Spleen (tissue), 11 donors: ENCODE data around the gene MIA3. TPM values are rescaled to one million over a fixed set of nuclear protein-coding genes. Genes with fewer than 3 reads are reported as not detected.

ENCODE experiments used
- DNase-seq: peaks from one replicate; pipeline ENCODE4 v3.0.0-alpha.2; 2020
- H3K27ac ChIP-seq, 8 donors: fragments of 200-600 bp; sonication (generic) in 7 of 8; 1 replicate in 4 of 8; 2 replicates in 4 of 8; pipeline versions ENCODE4 v1.5.0 to v1.8.0; 2016 to 2021; ENCODE audit warnings: inconsistent platforms in 4 of 8, mild to moderate bottlenecking in 4 of 8, moderate library complexity in 1 of 8
- H3K27me3 ChIP-seq, 7 donors: fragments of 200-600 bp; sonication (generic) in 6 of 7; replicated peaks in 1 of 7; 1 replicate in 4 of 7; 2 replicates in 3 of 7; pipeline versions ENCODE4 v1.5.0 to v1.8.0; 2016 to 2021; ENCODE audit warnings: inconsistent platforms in 3 of 7, mild to moderate bottlenecking in 1 of 7
- H3K36me3 ChIP-seq, 6 donors: fragments of 200-600 bp; sonication (generic) in 5 of 6; 1 replicate in 4 of 6; 2 replicates in 2 of 6; pipeline versions ENCODE4 v1.5.0 to v1.8.0; 2016 to 2021; ENCODE audit warnings: inconsistent platforms in 2 of 6
- H3K4me1 ChIP-seq, 6 donors: fragments of 200-600 bp; sonication (generic) in 5 of 6; 1 replicate in 3 of 6; 2 replicates in 3 of 6; pipeline versions ENCODE4 v1.5.0 to v1.8.0; 2016 to 2021; ENCODE audit warnings: inconsistent platforms in 3 of 6
- H3K4me3 ChIP-seq, 8 donors: fragments of 200-600 bp; sonication (generic) in 7 of 8; 1 replicate in 4 of 8; 2 replicates in 4 of 8; pipeline versions ENCODE4 v1.5.0 to v1.8.0; 2016 to 2021; ENCODE audit warnings: inconsistent platforms in 4 of 8, mild to moderate bottlenecking in 4 of 8, moderate library complexity in 2 of 8
- H3K9me3 ChIP-seq, 8 donors: fragments of 200-600 bp; sonication (generic) in 7 of 8; 1 replicate in 4 of 8; 2 replicates in 4 of 8; pipeline versions ENCODE4 v1.5.0 to v1.8.0; 2016 to 2021; ENCODE audit warnings: inconsistent platforms in 4 of 8
- CTCF ChIP-seq, 11 experiments: fragments of 200-600 bp in 7 of 11; fragments of 450-650 bp in 4 of 11; sonication (generic) in 4 of 11; IDR thresholded peaks in 8 of 11; conservative IDR thresholded peaks in 3 of 11; 1 replicate in 7 of 11; 2 replicates in 4 of 11; pipeline versions ENCODE4 v1.4.0 to v1.8.0; 2016 to 2021; ENCODE audit warnings: antibody characterized with exemption in 11 of 11, inconsistent platforms in 4 of 11, mild to moderate bottlenecking in 1 of 11
- POLR2A ChIP-seq, 3 donors: fragments of 450-650 bp; IDR thresholded peaks; one replicate each; pipeline ENCODE4 v1.5.1; 2017; ENCODE audit warnings: antibody characterized with exemption in 3 of 3, mild to moderate bottlenecking in 1 of 3
- POLR2AphosphoS5 ChIP-seq, 3 donors: sonication (generic); formaldehyde crosslinking; IDR thresholded peaks; one replicate each; pipeline ENCODE4 v1.5.1; 2017; ENCODE audit warnings: antibody characterized with exemption in 3 of 3
- WGBS, 5 donors: extraction: QIAGEN DNeasy Blood & Tissue Kit in 3 of 5; methylation state at CpG; one replicate each; pipeline versions ENCODE4 v1.1.5 to v1.1.7; 2013 to 2018; 5-methylcytosine and 5-hydroxymethylcytosine counted together
- intact Hi-C: fragments of 100-400 bp; cut with DNase I; formaldehyde crosslinking; loops from one replicate; pipeline ENCODE4 v1.15.0; 2023; ENCODE audit warnings: low total_unique reads
- polyA plus RNA-seq, 3 donors: library from polyadenylated mRNA; stranded (reverse); fragments of 200-250 nt; gene quantifications; one replicate each; pipeline ENCODE4 v1.2.1, GENCODE V29; 2013
- total RNA-seq, 7 donors: library from RNA; depleted of rRNA in 3 of 7; stranded (reverse); fragments of >200 nt in 3 of 7; fragmentation: NEBNext Ultra II Directional in 4 of 7; extraction: Animal tissue kit (Norgen Biotek cat#: 25700) in 4 of 7; gene quantifications; one replicate each; pipeline versions ENCODE4 v1.1.0 to v1.2.1, GENCODE V29; 2016 to 2021
- donor health status: healthy with polysubstance abuse.
- donor health status: DM: no; HTN: no; CAD: no; lungs with moderate emphysema.
- donor health status: DM: no; HTN: no; CAD: no.
- donor health status: Bipolar disorder and iron deficiency.
- donor health status: healthy.
- donor health status: DM: no; HTN: no; CAD: no.
- donor health status: DM: yes; HTN: yes; CAD: no.

MIA3 gene
- total and polyA plus RNA-seq, 10 donors = 25.4 to 68.8 (median 51.7) TPM

GRCh38 chr1:222618880-222619596, 1.1 kb downstream of the MIA3 start:
- 22 to 35% (median 31%) methylated on average over 20 of the region's 20 CpGs for WGBS, 5 donors
- peaks cover 0 to 2% (median 0%) of the 10 kb centered on the region in 7 donors for H3K27me3 ChIP-seq
- H3K9me3 ChIP-seq = no peaks in the 10 kb centered on the region
- peaks cover 0 to 29% (median 19%) of the 10 kb centered on the region in 6 donors for H3K36me3 ChIP-seq
- peak overlapping the region; percentile 93 to 99 (median 96) for H3K4me3 ChIP-seq
- H3K4me1 ChIP-seq = peaks cover 10 to 33% (median 17%) of the 10 kb centered on the region in 6 donors
- TF ChIP-seq POLR2AphosphoS5 (IDR thresholded peaks at IDR 0.05) = no peak
- TF ChIP-seq CTCF (IDR thresholded peaks at IDR 0.05 in 8 of 11, conservative IDR thresholded peaks at IDR 0.05 in 3 of 11) = no peak
- no peak for TF ChIP-seq POLR2A (IDR thresholded peaks at IDR 0.05)
- intact Hi-C loops = no loop called here
- H3K27ac ChIP-seq = peak overlapping the region in 5 of 8 donors; percentile 51 to 90 (median 88)
- DNase-seq = peak; percentile 81

- Histone ChIP-seq H3K9me3 (no peaks in the 10 kb centered on the region), H3K36me3 (peaks cover 0 to 44% (median 33%) of the 10 kb centered on the region in 6 donors), H3K4me3 (no peak overlapping the region), H3K4me1 (peaks cover 10 to 33% (median 17%) of the 10 kb centered on the region in 6 donors), H3K27ac (no peak overlapping the region), H3K27me3 (no peaks in the 10 kb centered on the region)
- intact Hi-C loops = no loop called here
- 68 to 74% (median 72%) methylated on average over 2 of the region's 2 CpGs for WGBS, 5 donors
- DNase-seq = no peak
- no peak for TF ChIP-seq CTCF (IDR thresholded peaks at IDR 0.05 in 8 of 11, conservative IDR thresholded peaks at IDR 0.05 in 3 of 11)
- TF ChIP-seq POLR2AphosphoS5 (IDR thresholded peaks at IDR 0.05) = no peak
- no peak for TF ChIP-seq POLR2A (IDR thresholded peaks at IDR 0.05)
Measured at GRCh38 chr1:222620566-222620965, 2.7 kb downstream of the MIA3 start.

- H3K27ac ChIP-seq = no peak overlapping the region
- no peak overlapping the region for H3K4me3 ChIP-seq
- DNase-seq = no peak
- no peak for TF ChIP-seq POLR2AphosphoS5 (IDR thresholded peaks at IDR 0.05)
- TF ChIP-seq CTCF (IDR thresholded peaks at IDR 0.05 in 8 of 11, conservative IDR thresholded peaks at IDR 0.05 in 3 of 11) = no peak
- no peak for TF ChIP-seq POLR2A (IDR thresholded peaks at IDR 0.05)
- WGBS, 5 donors = 92 to 96% (median 93%) methylated on average over 5 of the region's 5 CpGs
- intact Hi-C loops = no loop called here
- no peaks in the 10 kb centered on the region for H3K27me3 ChIP-seq
- peaks cover 9 to 25% (median 14%) of the 10 kb centered on the region in 6 donors for H3K4me1 ChIP-seq
- H3K36me3 ChIP-seq = peaks cover 0 to 66% (median 45%) of the 10 kb centered on the region in 6 donors
- no peaks in the 10 kb centered on the region for H3K9me3 ChIP-seq
Measured at GRCh38 chr1:222622765-222623164, 4.9 kb downstream of the MIA3 start.

GRCh38 chr1:222623458-222623857, 5.6 kb downstream of the MIA3 start:
- Histone ChIP-seq H3K9me3 (no peaks in the 10 kb centered on the region), H3K27ac (no peak overlapping the region), H3K27me3 (no peaks in the 10 kb centered on the region), H3K36me3 (peaks cover 0 to 73% (median 52%) of the 10 kb centered on the region in 6 donors), H3K4me3 (no peak overlapping the region), H3K4me1 (peaks cover 9 to 23% (median 14%) of the 10 kb centered on the region in 6 donors)
- intact Hi-C loops = no loop called here
- TF ChIP-seq POLR2AphosphoS5 (IDR thresholded peaks at IDR 0.05) = no peak
- TF ChIP-seq CTCF (IDR thresholded peaks at IDR 0.05 in 8 of 11, conservative IDR thresholded peaks at IDR 0.05 in 3 of 11) = no peak
- TF ChIP-seq POLR2A (IDR thresholded peaks at IDR 0.05) = no peak
- no peak for DNase-seq
